KMS-11 (cell line): Measurements from ENCODE around the gene RAPH1.

Source experiments
- H2AFZ ChIP-seq: fragments of 200-600 bp; sonication (generic); 2 replicates; pipeline ENCODE4 v1.6.1; 2016; ENCODE audit warnings: antibody characterized with exemption, mixed run types, low read depth
- H3K27ac ChIP-seq: fragments of 200-600 bp; sonication (generic); 2 replicates; pipeline ENCODE4 v1.6.1; 2016; ENCODE audit warnings: mild to moderate bottlenecking, mixed run types
- H3K27me3 ChIP-seq: fragments of 200-600 bp; sonication (generic); 2 replicates; pipeline ENCODE4 v1.6.1; 2017; ENCODE audit warnings: mild to moderate bottlenecking, low read depth, mixed run types, moderate library complexity; ENCODE audit not compliant: insufficient read depth
- H3K36me3 ChIP-seq: fragments of 200-600 bp; sonication (generic); 2 replicates; pipeline ENCODE4 v1.6.1; 2017; ENCODE audit warnings: mild to moderate bottlenecking, mixed run types; ENCODE audit not compliant: insufficient read depth
- H3K4me1 ChIP-seq: fragments of 200-600 bp; sonication (generic); 2 replicates; pipeline ENCODE4 v1.6.1; 2016; ENCODE audit warnings: mild to moderate bottlenecking, low read depth, mixed run types; ENCODE audit not compliant: poor library complexity, severe bottlenecking
- H3K4me2 ChIP-seq: fragments of 200-600 bp; sonication (generic); 2 replicates; pipeline ENCODE4 v1.7.0; 2016; ENCODE audit warnings: mild to moderate bottlenecking, mixed run types
- H3K4me3 ChIP-seq: fragments of 200-600 bp; sonication (generic); IDR thresholded peaks from 2 replicates; pipeline ENCODE4 v1.6.1; 2017; ENCODE audit warnings: low read depth, low read length, mixed read lengths; ENCODE audit not compliant: insufficient read depth
- H3K79me2 ChIP-seq: fragments of 200-600 bp; sonication (generic); 2 replicates; pipeline ENCODE4 v1.6.1; 2016; ENCODE audit warnings: low read depth, mixed run types; ENCODE audit not compliant: insufficient read depth
- H3K9ac ChIP-seq: fragments of 200-600 bp; sonication (generic); 2 replicates; pipeline ENCODE4 v1.6.1; 2016; ENCODE audit warnings: mild to moderate bottlenecking, mixed run types
- H4K20me1 ChIP-seq: fragments of 200-600 bp; sonication (generic); 2 replicates; pipeline ENCODE4 v1.6.1; 2016; ENCODE audit warnings: mild to moderate bottlenecking, mixed run types; ENCODE audit not compliant: insufficient read depth
- TF ChIP-seq, protein P1 (sequence below): fragments of 200-600 bp; sonication (generic); conservative IDR thresholded peaks from 2 replicates; pipeline ENCODE4 v1.6.1; 2017; ENCODE audit warnings: low read depth, mild to moderate bottlenecking, antibody characterized with exemption, low read length, moderate library complexity, mixed read lengths

RAPH1 gene

DNA sequence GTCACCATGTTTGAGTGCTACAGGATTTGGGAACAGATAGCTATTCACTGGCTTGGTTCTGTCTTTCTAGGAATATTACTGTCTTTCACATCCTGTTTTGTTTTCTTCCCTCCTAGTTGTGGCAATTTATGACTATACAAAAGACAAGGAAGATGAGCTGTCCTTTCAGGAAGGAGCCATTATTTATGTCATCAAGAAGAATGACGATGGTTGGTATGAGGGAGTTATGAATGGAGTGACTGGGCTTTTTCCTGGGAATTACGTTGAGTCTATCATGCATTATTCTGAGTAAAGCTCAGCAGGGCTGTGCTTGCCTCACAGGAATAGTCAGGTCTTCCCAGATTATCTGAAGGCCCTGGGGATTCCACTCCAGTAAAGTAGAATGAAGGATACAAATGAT, 108.0 kb downstream of the RAPH1 start:
- no peak overlapping the region for H3K4me3 ChIP-seq
- no peaks in the 10 kb centered on the region for H3K36me3 ChIP-seq
- peaks cover 33% of the 10 kb centered on the region for H3K4me1 ChIP-seq
- H2AFZ ChIP-seq: no peak overlapping the region
- no peak overlapping the region for H3K4me2 ChIP-seq
- no peaks in the 10 kb centered on the region for H4K20me1 ChIP-seq
- no peak overlapping the region for H3K9ac ChIP-seq
- H3K79me2 ChIP-seq: no peaks in the 10 kb centered on the region
- no peaks in the 10 kb centered on the region for H3K27me3 ChIP-seq
- TF ChIP-seq, protein P1, sequence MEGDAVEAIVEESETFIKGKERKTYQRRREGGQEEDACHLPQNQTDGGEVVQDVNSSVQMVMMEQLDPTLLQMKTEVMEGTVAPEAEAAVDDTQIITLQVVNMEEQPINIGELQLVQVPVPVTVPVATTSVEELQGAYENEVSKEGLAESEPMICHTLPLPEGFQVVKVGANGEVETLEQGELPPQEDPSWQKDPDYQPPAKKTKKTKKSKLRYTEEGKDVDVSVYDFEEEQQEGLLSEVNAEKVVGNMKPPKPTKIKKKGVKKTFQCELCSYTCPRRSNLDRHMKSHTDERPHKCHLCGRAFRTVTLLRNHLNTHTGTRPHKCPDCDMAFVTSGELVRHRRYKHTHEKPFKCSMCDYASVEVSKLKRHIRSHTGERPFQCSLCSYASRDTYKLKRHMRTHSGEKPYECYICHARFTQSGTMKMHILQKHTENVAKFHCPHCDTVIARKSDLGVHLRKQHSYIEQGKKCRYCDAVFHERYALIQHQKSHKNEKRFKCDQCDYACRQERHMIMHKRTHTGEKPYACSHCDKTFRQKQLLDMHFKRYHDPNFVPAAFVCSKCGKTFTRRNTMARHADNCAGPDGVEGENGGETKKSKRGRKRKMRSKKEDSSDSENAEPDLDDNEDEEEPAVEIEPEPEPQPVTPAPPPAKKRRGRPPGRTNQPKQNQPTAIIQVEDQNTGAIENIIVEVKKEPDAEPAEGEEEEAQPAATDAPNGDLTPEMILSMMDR: no peak
- no peak overlapping the region for H3K27ac ChIP-seq

DNA sequence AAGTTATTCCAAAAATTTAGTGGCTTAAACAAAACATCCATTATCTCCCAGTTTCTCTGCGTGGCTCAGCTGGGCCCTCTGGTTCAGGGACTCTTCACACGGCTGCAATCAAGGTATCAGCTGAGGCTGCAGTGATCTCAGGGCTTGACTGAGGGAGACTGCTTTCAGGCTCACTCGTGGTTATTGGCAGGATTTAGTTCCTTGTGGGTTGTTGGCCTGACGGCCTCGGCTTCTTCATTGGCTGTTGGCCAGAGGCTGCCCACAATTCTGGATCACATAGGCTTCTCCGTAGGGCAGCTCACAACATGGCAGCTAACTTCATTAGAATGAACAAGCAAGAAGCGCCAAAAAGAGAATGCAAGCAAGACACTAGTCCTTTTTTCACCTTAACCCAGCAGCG, 116.8 kb downstream of the RAPH1 start:
- TF ChIP-seq, protein P1: no peak
- H3K36me3 ChIP-seq: no peaks in the 10 kb centered on the region

DNA sequence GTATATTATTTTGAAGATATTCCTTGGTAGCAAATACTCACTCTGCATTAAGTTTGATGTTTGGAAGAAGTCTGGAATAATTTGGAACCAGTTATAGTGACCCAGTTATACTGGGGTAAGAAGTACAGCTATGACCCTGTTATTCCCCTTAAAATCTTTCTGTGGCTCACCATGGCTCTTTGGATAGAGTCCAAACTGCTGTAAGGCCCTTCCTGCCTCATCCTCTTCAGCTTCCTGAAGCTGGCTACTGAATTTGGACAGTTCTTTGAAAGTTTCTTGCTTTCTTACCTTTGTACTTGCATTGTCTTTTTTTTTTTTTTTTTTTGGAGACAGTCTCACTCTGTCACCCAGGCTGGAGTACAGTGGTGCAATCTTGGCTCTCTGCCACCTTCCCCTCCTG, 121.3 kb downstream of the RAPH1 start:
- Histone ChIP-seq H3K36me3 (no peaks in the 10 kb centered on the region), H3K79me2 (no peaks in the 10 kb centered on the region)
- TF ChIP-seq, protein P1: no peak

More for the DNA sequence above, 116.8 kb downstream of the RAPH1 start:
- H3K4me1 ChIP-seq: peaks cover 16% of the 10 kb centered on the region
- H3K9ac ChIP-seq: no peak overlapping the region
- H3K4me3 ChIP-seq: no peak overlapping the region
- H3K79me2 ChIP-seq: no peaks in the 10 kb centered on the region
- H3K27ac ChIP-seq: no peak overlapping the region
- no peak overlapping the region for H3K4me2 ChIP-seq
- no peaks in the 10 kb centered on the region for H4K20me1 ChIP-seq
- H3K27me3 ChIP-seq: no peaks in the 10 kb centered on the region
- no peak overlapping the region for H2AFZ ChIP-seq

DNA sequence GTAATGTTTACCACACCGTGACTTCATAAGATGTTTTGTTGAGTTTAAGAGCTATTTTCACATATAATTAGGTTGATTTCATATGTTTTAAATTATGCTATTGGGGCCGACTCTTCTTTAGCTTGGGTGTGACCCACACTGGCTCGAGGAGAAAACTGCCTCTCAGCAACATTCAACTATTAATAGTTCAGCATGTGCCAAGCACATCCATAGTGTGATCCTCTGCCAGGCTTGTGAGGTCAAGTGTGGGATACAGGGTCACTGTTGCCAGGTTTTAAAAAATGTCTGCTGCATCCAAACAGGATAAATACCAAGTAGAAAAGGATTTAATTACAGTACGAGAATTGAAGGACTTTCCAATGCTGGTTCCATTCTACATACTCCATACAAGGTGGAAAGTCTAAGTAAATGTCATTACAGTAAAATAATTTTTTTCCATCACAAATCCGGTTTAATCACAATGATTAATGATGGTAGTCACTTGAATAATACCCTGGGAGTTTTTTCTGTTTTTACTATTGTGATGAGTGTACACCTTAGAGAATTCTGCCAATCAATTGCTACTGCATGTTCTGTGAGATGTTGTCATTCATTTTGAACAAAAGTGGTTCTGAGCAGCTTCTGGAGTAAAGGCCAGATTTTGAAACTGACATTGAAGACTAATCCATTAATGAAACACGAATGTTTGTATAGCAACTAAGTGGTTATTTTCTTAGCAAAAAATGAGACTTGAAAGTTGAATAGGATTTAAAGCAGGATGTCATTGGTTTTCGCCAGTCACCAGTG, 122.4 kb downstream of the RAPH1 start:
- H2AFZ ChIP-seq: no peak overlapping the region
- H3K27me3 ChIP-seq: no peaks in the 10 kb centered on the region
- H3K9ac ChIP-seq: no peak overlapping the region
- no peak overlapping the region for H3K4me3 ChIP-seq
- peak overlapping the region; percentile 46; the same call in 1 of the 2 replicates for H3K4me2 ChIP-seq
- no peaks in the 10 kb centered on the region for H4K20me1 ChIP-seq
- no peaks in the 10 kb centered on the region for H3K79me2 ChIP-seq
- no peaks in the 10 kb centered on the region for H3K36me3 ChIP-seq
- H3K4me1 ChIP-seq: peaks cover 59% of the 10 kb centered on the region
- peak overlapping the region; percentile 15; the same call in 1 of the 2 replicates for H3K27ac ChIP-seq
- TF ChIP-seq, protein P1: no peak

More for the DNA sequence above, 121.3 kb downstream of the RAPH1 start:
- no peaks in the 10 kb centered on the region for H4K20me1 ChIP-seq
- H3K27me3 ChIP-seq: no peaks in the 10 kb centered on the region
- H3K4me1 ChIP-seq: peaks cover 48% of the 10 kb centered on the region
- H3K27ac ChIP-seq: peak overlapping the region; percentile 15; the same call in 1 of the 2 replicates
- peak overlapping the region; percentile 46; the same call in 1 of the 2 replicates for H3K4me2 ChIP-seq
- H2AFZ ChIP-seq: no peak overlapping the region
- no peak overlapping the region for H3K4me3 ChIP-seq
- H3K9ac ChIP-seq: no peak overlapping the region
